ENCODE measurements around the gene ANAPC15. TPM values are rescaled to one million over a fixed set of nuclear protein-coding genes. Genes with fewer than 3 reads are reported as not detected.

The ANAPC15 gene
- total RNA-seq, 1 donor from 2014 or later, result 36.5 TPM

- H3K4me1 Mint-ChIP-seq (ENCODE audit: unreplicated experiment), result no peaks in the 10 kb centered on the region
- no peak overlapping the region for H3K27ac Mint-ChIP-seq (ENCODE audit: unreplicated experiment)
- TF ChIP-seq CTCF (IDR thresholded peaks at IDR 0.05; ENCODE audit: unreplicated experiment), result no peak
- no peak for DNase-seq (ENCODE audit: low spot score)
- H3K9me3 Mint-ChIP-seq (ENCODE audit: unreplicated experiment), result peaks cover 12% of the 10 kb centered on the region
- H3K4me3 Mint-ChIP-seq (ENCODE audit: unreplicated experiment), result no peak overlapping the region
- peaks cover 5% of the 10 kb centered on the region for H3K36me3 Mint-ChIP-seq (ENCODE audit: low read depth, unreplicated experiment)
- H3K27me3 Mint-ChIP-seq (ENCODE audit: unreplicated experiment), result peaks cover 7% of the 10 kb centered on the region
Measured at GRCh38 chr11:72132646-72133045, 20.2 kb upstream of the ANAPC15 start.

GRCh38 chr11:72129381-72129780 lies 16.9 kb upstream of the ANAPC15 start:
- no peak overlapping the region for H3K27ac Mint-ChIP-seq (ENCODE audit: unreplicated experiment)
- DNase-seq (ENCODE audit: low spot score), result no peak
- no peaks in the 10 kb centered on the region for H3K4me1 Mint-ChIP-seq (ENCODE audit: unreplicated experiment)
- H3K4me3 Mint-ChIP-seq (ENCODE audit: unreplicated experiment), result no peak overlapping the region
- H3K9me3 Mint-ChIP-seq (ENCODE audit: unreplicated experiment), result peaks cover 16% of the 10 kb centered on the region
- peaks cover 7% of the 10 kb centered on the region for H3K27me3 Mint-ChIP-seq (ENCODE audit: unreplicated experiment)
- H3K36me3 Mint-ChIP-seq (ENCODE audit: low read depth, unreplicated experiment), result peaks cover 9% of the 10 kb centered on the region
- no peak for TF ChIP-seq CTCF (IDR thresholded peaks at IDR 0.05; ENCODE audit: unreplicated experiment)

GRCh38 chr11:72127923-72128322 lies 15.4 kb upstream of the ANAPC15 start:
- DNase-seq (ENCODE audit: low spot score), result no peak
- H3K27ac Mint-ChIP-seq (ENCODE audit: unreplicated experiment), result no peak overlapping the region
- TF ChIP-seq CTCF (IDR thresholded peaks at IDR 0.05; ENCODE audit: unreplicated experiment), result no peak
- H3K4me3 Mint-ChIP-seq (ENCODE audit: unreplicated experiment), result no peak overlapping the region
- H3K36me3 Mint-ChIP-seq (ENCODE audit: low read depth, unreplicated experiment), result peaks cover 12% of the 10 kb centered on the region
- peaks cover 19% of the 10 kb centered on the region for H3K9me3 Mint-ChIP-seq (ENCODE audit: unreplicated experiment)
- H3K27me3 Mint-ChIP-seq (ENCODE audit: unreplicated experiment), result peaks cover 7% of the 10 kb centered on the region
- no peaks in the 10 kb centered on the region for H3K4me1 Mint-ChIP-seq (ENCODE audit: unreplicated experiment)

GRCh38 chr11:72125956-72126355 lies 13.5 kb upstream of the ANAPC15 start:
- H3K4me1 Mint-ChIP-seq (ENCODE audit: unreplicated experiment), result no peaks in the 10 kb centered on the region
- peaks cover 12% of the 10 kb centered on the region for H3K36me3 Mint-ChIP-seq (ENCODE audit: low read depth, unreplicated experiment)
- TF ChIP-seq CTCF (IDR thresholded peaks at IDR 0.05; ENCODE audit: unreplicated experiment), result no peak
- no peak overlapping the region for H3K4me3 Mint-ChIP-seq (ENCODE audit: unreplicated experiment)
- peaks cover 7% of the 10 kb centered on the region for H3K27me3 Mint-ChIP-seq (ENCODE audit: unreplicated experiment)
- peaks cover 19% of the 10 kb centered on the region for H3K9me3 Mint-ChIP-seq (ENCODE audit: unreplicated experiment)
- no peak overlapping the region for H3K27ac Mint-ChIP-seq (ENCODE audit: unreplicated experiment)
- no peak for DNase-seq (ENCODE audit: low spot score)

- no peak for TF ChIP-seq CTCF (IDR thresholded peaks at IDR 0.05; ENCODE audit: unreplicated experiment)
- peaks cover 15% of the 10 kb centered on the region for H3K9me3 Mint-ChIP-seq (ENCODE audit: unreplicated experiment)
- H3K27ac Mint-ChIP-seq (ENCODE audit: unreplicated experiment), result no peak overlapping the region
- H3K36me3 Mint-ChIP-seq (ENCODE audit: low read depth, unreplicated experiment), result peaks cover 8% of the 10 kb centered on the region
- no peaks in the 10 kb centered on the region for H3K4me1 Mint-ChIP-seq (ENCODE audit: unreplicated experiment)
- no peak for DNase-seq (ENCODE audit: low spot score)
- peaks cover 3% of the 10 kb centered on the region for H3K27me3 Mint-ChIP-seq (ENCODE audit: unreplicated experiment)
- no peak overlapping the region for H3K4me3 Mint-ChIP-seq (ENCODE audit: unreplicated experiment)
Measured at GRCh38 chr11:72124046-72124445, 11.6 kb upstream of the ANAPC15 start.
